HG02623 (cell line): ENCODE measurements around the gene NCAM1.

Source experiments
- ATAC-seq: cut with Tn5 transposase; IDR thresholded peaks from one replicate; pipeline ENCODE4 v1.9.1; 2021; ENCODE audit warnings: moderate library complexity; ENCODE audit not compliant: unreplicated experiment

The NCAM1 gene

DNA sequence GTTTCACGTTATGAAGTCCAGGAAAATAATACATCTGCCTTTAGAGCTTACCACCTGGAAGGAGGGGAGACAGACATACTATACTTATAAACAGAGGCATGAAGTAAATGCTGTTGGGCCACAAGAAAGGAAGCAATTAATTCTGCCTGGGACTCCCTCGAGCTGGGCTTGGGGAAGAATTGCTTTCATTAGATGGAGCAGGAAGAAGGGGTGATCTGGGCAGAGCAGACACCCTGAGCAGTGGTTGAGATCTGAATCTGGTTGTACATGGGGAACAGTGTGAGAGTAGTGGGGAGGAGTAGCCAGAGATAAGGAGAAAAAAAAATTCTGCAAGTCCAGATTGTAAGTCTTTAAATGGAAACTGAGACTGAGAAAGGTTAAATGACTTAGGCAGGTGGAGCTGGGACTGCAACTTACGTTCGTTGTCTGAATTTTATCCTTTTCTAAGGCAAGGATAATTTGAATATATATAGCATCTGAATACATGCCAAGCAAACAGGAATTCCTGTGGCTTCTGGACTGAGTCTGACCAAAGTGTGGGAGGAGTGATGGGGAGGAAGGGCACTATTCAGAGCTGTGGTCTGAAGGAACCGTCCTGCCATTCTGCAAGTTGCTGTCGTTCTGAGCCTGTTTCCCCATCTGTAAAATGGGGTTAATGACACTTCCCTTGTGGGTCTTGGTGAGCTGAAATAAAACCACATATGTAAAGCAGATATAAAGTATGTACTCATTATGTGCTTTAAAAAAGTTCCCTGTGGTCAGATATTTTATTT is 7.9 kb downstream of the NCAM1 start:
- no peak for ATAC-seq

DNA sequence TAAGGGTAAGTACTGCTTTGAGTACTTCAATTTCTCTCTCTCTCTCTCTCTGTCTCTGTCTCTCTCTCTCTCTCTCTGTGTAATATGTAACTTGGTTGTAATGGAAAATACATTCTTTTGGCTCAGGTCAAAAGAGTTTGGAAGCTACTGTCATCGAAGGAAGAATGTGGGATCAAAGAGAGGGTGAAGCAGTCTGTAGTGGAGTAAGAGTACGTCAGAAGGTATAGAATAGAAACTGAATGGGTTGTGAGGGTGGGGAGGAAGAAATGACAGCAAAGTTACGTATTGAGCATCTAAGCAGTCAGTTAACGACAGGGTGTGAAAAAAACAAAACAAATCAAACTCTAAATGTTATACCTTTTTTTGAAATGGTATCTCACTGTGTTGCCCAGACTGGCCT is 10.0 kb downstream of the NCAM1 start:
- no peak for ATAC-seq

DNA sequence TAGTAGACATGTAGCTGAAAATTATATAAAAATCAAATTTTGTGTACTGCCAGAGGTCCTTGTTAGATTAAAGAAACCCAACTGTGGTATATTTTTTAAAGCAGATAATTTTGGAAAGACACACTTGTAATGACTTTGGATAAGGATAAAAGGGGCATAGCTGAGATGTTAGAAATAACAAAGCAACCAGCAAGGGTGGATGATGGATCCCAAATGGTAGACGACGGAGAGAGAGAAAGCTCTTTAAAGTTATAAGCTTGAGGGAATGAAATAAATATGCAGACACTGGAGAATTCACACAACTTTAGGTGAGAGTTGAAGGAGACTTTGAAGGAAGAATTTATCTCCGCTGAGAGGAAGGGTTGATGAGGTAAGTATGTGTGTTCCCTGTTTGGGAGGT is 10.6 kb downstream of the NCAM1 start:
- ATAC-seq = no peak

DNA sequence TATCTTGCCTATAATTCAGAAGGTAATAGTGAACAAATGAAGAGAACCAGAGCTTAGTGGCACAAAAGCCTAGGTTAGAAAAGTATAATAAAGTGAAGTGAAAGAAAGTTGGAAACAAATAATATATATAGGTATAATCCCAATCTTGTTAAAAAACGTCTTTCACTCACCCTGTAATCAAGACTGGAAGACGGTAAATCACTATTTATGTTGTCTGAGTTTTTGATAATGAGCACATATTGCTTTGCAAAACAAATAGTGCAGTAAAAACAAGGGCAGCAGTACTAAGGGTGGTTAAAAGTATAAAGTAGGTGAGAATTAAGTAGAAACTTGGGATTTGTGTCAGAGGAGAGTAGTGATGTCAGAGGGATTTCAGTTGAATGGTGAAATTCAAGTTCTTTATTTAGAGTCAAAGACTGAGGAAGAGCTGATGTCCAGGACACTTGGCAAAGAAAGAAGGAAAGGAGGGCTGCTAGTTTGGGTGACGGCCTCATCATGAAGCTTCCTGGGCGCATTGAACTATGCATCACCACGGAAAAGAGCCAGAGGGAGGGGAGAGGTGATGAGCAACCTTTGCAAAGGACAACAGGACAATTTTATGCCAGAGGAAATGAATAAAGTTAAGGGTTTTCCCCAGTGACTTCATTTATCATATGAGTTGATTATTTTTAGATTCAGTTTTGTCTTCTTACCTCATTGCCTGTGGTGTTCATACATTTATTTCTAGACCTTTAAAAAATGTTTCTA is 11.4 kb downstream of the NCAM1 start:
- ATAC-seq = no peak

DNA sequence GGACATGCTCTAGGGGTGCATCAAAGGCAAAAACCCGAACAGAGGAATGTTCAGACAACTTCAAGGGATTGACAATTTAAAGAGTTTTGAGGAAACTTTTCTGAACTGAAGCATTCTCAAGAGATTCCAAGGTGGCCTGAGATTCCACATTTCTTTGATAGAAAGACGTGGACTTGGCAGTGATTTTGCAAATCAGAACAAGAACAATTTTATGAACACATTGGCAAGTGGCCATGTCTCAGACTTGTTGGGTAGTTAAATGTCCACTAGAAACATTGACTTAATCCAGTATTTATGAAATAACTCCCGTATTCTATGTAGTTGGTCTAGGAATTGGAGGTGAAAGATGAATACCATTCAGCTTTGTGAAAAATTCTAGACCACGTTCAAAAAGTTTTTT is 13.8 kb downstream of the NCAM1 start:
- no peak for ATAC-seq

DNA sequence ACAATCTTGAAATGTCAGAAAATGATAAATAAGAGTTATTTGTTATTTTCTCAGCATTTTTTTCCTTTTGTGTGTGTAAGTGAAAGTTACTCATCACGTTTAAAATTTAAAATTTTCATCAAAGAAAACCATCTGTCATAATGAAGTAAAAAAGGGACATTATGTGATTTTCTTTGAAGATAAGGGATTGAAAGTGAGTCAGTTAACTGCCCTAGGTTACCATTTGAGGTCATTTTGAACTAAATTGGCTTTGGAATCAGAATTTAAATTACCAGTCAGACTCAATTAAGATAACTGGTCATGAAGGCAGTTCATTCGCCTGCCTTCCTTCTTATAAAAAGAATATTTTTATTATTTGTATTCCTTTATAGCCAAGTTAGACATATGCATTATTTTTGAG is 14.3 kb downstream of the NCAM1 start:
- ATAC-seq = no peak

DNA sequence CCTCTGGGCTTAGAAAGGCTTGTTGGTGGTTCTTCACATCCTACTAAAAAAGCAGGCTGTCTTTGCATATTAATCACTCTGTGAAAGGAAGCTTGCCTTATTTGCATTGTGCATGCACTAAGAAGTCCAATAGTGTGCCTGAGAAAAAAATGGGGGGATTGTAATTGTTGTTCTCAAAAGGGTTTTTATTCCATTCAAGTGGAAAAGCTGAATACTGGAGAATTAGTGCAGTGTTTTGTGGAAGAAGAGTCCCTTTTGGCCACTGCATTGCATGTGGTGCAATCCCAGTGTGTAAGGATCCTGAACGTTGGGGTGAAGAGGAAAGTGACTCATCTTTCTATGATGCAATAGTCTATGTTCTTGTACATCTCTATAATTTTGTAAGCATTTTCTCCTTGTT is 16.5 kb downstream of the NCAM1 start:
- no peak for ATAC-seq

DNA sequence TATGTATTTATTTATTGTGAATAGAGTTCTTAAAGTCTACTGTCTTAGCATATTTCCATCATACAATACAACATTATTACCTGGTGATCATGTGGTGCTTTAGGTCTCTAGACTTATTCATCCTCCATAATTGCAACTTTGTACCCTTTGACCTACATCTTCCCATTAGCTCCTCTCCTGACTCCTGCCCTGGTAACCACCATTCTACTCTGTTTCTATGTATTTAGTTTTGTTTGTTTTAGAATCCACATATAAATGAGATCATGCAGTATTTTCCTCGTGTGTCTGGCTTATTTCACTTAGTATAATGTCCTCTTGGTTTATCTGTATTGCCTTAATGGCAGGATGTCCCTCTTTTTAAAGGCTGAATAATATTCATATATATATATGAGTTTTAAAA is 22.7 kb downstream of the NCAM1 start:
- no peak for ATAC-seq

DNA sequence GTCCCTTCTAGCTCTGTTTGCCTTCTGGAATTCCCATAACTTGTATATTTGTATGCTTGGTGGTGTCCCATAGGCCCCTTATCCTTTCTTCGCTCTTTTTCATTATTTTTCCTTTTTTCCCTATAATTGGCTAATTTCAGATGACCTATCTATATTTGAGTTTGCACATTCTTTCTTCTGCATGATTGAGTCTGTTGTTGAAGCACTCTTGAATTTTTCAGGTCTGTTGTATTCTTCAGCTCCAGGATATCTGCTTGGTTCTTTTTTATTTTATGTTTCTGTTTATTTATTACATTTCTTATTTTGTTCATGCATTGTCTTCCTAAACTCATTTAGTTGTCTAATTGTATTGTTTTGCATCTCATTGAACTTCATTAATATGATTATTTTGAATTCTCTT is 28.0 kb downstream of the NCAM1 start:
- ATAC-seq = no peak

DNA sequence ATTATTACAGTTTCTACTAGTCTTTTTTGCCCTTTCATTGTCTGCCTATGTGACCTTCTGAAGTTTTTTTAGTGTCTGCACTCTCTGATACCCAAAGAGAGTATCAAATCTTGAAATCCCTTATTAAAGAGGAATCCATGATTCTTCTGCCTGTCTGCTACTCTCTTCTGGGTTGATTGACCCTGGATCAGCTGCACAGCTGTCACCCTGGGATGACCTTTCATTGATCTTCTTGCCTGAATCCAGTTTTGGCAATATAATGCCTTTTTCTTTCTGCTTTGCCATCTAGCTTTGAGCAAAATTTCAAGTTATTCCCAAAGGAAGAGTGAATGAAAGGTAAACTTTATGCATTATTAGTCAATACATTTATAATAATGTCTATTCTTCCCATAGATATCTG is 32.6 kb downstream of the NCAM1 start:
- no peak for ATAC-seq

DNA sequence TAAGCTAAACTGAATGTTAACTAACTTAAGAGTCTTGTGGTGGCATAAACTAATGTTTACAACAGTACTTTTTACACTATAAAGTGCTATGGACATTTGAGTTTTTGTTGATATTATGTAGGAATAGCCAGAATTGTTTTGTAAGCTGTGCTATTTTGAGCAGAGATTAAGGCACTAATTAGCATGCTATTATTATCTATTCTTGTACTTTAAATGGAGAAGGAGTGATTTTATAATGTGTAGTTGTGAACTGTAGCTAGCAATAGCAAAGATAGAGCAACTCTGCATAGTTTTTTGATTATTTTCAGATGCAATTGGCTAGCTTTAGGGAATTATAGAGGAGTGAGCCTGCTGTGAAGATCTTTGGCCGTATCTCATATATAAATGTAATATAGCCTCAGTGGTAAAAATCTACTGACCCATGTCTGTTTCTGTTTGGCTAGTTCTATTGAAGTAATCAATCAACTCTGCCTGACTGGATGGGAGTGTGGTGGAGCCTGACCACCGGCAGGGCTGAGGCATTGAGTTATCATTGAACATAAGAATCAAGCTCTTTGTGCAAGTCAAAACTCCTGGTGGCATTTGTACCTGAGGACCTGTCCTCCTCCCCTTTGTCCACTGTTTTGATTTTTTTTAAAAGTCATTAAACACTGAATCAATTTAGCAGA is 34.3 kb downstream of the NCAM1 start:
- ATAC-seq = no peak

DNA sequence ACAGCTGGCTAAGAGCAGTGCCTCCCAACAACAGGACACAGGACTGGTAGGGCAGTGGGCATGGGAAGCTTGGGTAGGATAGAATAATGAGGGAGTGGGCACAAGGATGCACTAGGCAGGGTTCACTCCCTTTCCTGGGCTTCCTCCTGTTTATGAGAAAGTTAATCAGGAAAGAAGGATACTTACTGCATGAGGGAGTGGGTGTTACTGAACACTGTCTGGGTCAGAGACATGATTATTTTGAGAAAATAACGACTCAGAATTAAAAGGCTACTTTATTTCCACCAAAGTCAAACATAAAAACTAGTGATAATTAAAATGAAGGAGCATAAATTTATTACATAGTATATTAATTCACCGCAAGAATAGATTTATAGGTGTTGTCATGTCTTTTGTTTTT is 35.8 kb downstream of the NCAM1 start:
- no peak for ATAC-seq

DNA sequence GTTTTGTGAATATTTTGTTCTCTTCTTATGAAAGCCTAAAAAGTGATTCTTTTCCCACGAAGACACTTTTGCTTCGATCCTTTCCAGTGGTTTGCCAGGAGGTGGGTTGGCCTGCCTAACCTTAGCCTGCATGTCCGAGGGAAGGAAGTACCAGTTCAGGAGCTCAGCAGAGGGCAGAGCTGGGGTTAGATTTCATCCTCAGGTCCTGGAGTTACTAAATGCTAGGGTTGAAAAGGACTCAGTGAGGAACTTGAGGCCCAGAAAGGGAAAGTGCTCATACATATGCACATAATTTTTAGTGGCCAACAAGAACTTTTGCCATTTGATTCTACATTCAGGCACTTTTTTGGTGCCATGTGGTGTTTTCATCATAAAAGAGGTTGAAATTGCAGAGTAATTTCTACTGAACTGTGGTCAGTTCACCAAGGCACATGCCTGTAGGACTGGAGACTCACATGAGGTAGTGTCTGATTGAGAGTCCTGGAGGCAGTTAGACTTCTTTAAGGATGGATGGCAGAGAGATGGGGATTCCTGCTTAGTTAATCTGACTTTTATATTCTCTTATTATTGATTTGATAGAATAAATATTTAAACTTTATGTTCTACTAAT is 36.7 kb downstream of the NCAM1 start:
- ATAC-seq = no peak

DNA sequence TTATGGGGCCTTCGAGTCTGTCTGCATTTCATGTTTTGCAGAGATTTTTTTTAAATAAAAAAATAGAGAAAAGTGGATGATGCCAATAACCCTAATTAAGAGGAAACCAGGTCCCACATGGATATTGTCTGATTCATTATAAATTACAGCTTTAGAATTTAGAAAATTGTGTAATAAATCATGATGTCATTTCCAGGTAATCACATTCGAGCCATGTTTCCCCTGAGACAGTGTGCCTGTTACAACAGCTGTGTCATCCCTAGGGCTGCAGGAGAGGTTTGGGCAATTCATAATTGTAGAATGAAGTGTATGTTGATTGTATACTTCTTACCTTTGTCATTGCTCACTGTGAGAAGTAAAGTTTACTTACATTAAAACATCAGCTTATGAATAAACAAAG is 38.3 kb downstream of the NCAM1 start:
- no peak for ATAC-seq

DNA sequence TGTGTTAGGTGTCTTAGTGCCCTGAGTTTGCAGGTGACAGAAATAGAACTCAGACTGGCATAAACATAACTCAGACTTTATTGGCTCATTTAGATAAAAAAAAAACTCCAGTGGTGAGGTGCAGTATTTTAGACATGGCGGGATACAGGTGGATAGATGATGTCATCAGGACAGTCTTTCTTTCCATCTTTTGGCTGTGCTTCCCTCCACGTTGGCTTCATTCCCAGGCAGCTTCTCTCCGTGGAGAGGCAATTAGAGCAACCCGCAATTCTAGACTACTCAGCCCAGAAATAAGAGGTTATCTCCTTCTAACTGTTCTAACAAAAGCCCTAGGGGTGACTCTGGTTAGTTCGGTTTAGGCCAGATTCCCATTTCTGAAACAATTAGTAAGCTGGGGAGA is 40.5 kb downstream of the NCAM1 start:
- ATAC-seq = no peak

DNA sequence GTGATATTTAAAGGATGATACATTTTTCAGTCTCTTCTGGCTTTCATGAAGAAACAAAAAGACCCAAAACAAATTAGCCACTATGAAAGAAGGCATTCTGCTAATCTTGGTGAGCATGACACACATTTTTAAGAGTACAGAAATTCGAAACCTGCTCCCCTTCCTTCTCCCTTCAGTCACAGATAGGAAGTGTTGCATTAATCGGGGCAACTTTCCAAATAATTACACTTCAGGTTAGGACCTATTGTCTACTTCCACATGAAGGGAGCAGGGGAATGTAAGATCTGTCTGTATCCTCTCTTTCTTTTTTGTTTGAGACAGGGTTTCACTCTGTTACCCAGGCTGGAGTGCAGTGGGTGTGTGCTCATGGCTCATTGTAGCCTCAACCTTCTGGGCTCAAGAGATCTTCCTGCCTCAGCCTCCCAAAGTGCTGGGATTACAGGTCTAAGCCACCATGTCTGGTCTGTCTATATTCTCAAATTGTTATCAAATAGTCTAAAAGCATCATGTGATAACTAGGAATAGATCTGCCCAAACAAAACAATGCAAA is 45.8 kb downstream of the NCAM1 start:
- no peak for ATAC-seq

DNA sequence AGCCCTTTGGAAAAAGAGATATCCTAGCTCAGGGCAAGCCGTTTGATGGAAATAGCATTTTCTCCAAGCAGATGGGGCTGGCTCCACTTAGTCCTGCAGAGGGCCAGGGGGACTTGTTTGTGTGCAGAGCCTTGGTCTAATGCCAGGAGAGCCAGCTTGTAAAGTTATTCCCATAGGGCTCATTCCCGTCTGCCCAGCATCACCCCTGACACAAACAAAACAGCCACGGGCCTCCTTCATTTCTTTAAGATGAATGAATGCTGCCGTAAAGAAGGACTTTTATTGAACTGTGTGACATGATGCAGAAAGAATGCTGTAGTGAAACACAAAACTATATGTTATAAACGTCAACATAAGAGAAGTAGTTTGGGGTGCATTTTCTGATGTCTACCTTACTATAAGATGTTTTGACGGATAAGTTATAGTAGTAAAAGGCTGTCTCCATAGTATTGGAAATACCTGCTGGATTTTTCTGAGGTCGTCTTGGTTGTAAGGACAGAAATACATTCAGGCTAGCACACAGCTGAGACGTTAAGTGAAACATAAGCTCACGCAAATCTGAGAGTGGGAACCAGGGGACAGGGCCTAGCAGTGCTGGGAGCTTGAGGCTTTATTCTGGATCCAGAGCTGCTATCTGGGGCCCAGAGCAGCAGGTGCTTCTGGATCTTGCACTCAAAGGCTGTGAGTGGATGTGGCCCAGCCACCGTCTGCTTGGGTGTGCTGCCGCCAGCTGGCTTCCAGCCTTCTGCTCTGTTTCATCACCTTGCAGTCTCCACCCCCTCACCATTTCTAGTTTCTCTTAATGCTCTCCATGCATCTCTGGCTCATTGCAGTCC is 53.3 kb downstream of the NCAM1 start:
- ATAC-seq = no peak

DNA sequence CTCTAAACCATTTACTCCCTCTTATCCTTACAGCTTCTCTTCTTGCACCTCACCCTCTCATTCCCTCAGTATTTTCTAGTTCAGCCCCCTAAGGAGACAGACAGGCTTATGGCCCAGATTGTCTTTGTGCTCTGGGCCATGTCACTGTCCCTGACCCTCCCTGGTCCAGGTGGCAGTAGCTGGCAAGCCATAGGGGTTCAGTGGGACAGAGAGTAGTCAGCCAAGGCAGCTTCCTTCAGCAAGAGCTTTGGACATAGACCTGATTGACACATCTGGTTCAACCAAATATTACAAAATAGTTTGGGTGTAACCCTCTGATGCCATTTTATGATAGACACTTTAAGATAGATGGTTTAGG is 53.9 kb downstream of the NCAM1 start:
- no peak for ATAC-seq

DNA sequence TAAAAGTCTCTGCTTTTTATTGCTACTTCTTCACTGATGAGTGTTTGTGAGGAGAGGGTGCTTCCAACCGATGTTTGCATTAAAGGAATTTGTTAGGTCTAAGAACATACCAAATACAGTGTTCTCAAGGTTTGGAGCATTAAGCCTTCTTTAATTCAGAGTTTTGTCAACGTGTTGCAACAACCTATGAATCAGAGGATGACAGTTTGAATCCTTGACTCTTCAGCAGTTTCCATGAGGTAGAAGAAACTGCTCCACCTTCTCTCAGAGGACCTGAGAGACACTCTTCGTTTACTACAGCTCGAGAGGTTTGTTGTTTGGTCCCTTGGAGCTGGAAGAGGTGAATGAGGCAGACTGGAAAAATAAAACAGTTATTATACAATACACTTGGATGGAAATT is 55.7 kb downstream of the NCAM1 start:
- ATAC-seq = no peak

DNA sequence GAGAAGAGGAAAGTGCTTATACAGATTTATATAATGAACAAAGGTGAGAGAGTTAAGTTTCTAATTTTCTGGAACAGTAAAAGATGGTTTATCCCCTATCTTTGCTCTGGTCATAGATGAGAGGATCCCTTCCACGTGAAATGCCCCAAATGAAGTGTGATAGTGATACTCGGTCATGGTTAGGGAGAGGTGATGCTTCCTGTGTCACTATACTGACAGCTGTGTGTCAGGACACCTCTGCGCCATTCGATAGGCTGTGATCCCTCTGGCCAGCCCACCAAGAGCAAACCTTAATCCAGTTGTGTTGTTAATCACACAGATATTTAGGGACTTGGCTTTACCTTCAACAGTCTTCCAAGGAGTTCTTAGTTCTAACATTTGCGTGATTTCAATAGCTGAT is 57.7 kb downstream of the NCAM1 start:
- ATAC-seq = no peak

DNA sequence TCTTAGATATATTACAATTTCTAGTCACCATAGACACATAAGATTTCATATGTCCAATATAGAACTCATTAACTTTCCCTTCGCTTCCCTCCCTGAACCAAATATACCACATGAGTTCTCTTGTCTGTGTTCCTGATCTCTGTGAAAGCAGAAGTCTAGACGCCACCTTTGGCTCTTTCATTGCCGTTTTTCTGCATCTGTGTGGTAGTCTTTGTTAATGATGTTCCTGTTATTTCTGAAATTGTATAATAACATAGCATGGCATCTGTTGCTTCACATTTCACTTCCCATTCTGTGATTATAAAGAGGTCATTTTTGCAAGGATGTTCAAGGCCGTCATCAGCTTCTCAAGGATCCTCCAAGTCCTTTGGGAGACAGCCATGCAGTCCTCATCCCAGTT is 58.5 kb downstream of the NCAM1 start:
- no peak for ATAC-seq
